Astrocyte of the cerebellum (primary cell): ENCODE results near the gene LIN7A.

Source experiments
- DNase-seq: peaks from one replicate; pipeline ENCODE4 v3.0.0-alpha.2; 2011; ENCODE audit warnings: low read depth
- H3K4me3 ChIP-seq: 2 replicates; pipeline ENCODE4 v1.5.1; 2011; ENCODE audit warnings: mild to moderate bottlenecking, low read depth, low read length, moderate library complexity
- CTCF ChIP-seq: IDR thresholded peaks from 2 replicates; pipeline ENCODE4 v1.5.1; 2012; ENCODE audit warnings: low read length, low read depth, moderate library complexity, mild to moderate bottlenecking; ENCODE audit errors: missing control alignments
- in situ Hi-C: cut with HindIII; loops from 2 replicates; pipeline ENCODE4 v1.10.0; 2017; ENCODE audit warnings: low sequenced_read_pairs

LIN7A gene

DNA sequence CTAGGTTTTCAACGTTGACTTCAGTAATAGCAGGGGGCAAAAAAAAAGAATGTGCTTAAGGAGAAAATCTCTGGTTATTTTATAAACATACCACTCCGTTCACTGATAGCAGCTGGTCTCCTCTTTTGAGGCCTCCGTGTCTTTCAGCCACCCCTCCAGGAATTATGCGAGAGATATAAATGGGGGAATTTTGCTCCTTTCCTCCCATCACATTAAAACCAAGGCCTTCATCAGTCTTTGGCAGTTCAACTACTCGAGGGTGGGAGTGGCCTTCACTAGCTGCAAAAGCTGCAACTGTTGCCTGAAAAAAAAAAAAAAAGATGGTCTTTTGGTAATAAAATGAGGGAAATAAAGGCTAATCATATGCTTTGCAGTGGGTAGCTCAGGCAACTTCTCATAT lies 92.1 kb downstream of the LIN7A start:
- in situ Hi-C loops, result no loop called here
- DNase-seq, result no peak
- no peak for TF ChIP-seq CTCF
- no peak overlapping the region for H3K4me3 ChIP-seq

DNA sequence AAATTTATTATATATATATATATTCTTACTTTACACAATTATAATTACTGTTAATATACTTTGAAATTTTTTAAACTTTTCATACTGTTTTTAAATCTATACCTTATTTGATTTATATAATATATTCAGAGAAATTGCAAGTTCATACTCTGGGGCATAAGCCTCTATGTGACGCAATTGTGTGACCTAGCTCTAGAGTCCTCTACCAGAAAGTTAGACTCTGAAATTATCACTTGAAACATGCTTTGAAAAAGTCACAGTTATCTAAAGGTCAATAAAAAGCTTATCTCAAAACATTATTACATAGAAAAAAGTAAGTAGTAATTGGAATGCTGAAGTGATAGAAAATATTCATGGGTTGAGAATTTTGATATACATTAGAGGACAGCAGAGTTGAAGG lies 93.8 kb downstream of the LIN7A start:
- DNase-seq, result no peak
- in situ Hi-C loops, result no loop called here
- TF ChIP-seq CTCF, result no peak
- H3K4me3 ChIP-seq, result no peak overlapping the region

DNA sequence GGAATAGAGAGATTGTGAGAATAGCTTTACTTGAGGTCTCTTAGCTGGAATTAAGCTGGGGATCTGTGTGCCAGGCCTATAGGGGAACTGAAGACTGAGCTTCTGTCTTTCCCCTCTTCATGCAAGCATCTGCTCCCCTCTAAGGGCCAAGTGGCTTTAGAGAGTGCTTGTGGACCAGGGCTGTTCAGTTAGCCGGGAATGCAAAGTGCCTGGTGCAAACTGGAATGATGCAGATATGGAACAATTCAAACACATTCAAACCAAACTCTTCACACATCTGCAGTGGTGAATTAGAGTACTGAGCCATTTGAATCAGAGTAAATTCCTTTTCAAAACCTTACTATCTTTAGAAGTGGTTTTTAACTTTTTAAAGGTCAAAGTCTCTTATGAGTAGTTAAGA lies 99.0 kb downstream of the LIN7A start:
- no peak for TF ChIP-seq CTCF
- H3K4me3 ChIP-seq, result no peak overlapping the region
- no peak for DNase-seq
- in situ Hi-C loops, result no loop called here

- in situ Hi-C loops, result no loop called here
- DNase-seq, result no peak
- TF ChIP-seq CTCF, result no peak
- no peak overlapping the region for H3K4me3 ChIP-seq
Observed at GRCh38 chr12:80838024-80838658, 99.6 kb downstream of the LIN7A start.

DNA sequence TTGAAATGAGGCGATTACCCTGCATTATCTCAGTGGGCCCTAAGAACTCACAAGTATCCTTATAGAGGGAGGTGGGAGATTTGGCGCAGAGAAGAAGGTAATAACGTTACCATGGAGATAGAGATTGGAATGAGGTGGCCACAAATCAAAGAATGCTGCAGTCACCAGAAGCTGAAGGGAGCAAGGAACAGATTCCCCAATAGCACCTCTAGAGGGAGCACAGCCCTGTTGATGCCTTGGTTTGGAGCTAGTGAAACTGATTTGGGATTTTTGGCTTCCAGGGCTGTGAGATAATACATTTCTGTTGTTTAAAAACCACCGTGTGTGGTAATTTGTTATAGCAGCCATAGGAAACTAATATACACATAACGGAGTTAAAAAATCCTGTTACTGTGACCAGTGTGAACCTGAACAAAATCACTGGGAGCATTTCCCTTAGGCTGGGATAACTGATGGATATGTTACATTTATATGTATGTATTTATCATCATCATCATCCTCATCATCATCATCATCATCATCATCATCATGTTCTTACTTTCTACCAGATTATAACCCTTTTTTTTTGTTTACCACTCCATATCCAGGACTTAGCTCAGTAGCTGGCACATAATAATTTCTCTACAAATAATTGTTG lies 100.3 kb downstream of the LIN7A start:
- DNase-seq, result peak; percentile 66
- in situ Hi-C loops, result no loop called here

GRCh38 chr12:80834724-80835123 lies 103.0 kb downstream of the LIN7A start:
- no peak for DNase-seq
- TF ChIP-seq CTCF, result no peak
- in situ Hi-C loops, result no loop called here
- no peak overlapping the region for H3K4me3 ChIP-seq

More for the DNA sequence above, 100.3 kb downstream of the LIN7A start:
- no peak overlapping the region for H3K4me3 ChIP-seq
- peak; percentile 94 for TF ChIP-seq CTCF
